Measurements from ENCODE around the gene MSI2. TPM values are rescaled to one million over a fixed set of nuclear protein-coding genes. Genes with fewer than 3 reads are reported as not detected.

Gene MSI2
- total RNA-seq, 1 donor from 2014 or later: 60.6 TPM

DNA sequence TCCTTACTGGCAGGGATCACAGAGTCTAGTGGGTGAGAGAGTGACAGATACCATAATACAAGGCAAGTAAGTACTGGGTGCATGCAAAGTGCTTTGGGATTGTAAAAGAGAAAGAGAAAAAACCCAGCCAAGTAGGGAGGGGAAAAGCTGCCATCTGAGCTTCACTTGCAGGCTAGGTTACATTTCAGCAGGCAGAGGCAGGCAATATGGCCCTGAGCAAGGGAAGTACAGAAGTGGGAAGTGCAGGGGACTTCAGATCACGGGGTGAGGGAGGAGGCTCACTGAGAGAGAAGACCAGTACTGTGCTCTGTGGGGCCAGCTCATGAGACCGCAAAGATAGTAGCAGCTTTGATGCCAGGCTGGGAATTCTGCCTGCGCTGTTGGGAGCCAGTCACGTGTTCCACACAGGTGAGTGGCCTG is 230.6 kb downstream of the MSI2 start:
- peaks cover 23% of the 10 kb centered on the region for H3K4me1 Mint-ChIP-seq (ENCODE audit: unreplicated experiment)
- H3K27me3 Mint-ChIP-seq (ENCODE audit: unreplicated experiment): peaks cover 11% of the 10 kb centered on the region
- no peaks in the 10 kb centered on the region for H3K9me3 Mint-ChIP-seq (ENCODE audit: unreplicated experiment)
- TF ChIP-seq, protein P1, sequence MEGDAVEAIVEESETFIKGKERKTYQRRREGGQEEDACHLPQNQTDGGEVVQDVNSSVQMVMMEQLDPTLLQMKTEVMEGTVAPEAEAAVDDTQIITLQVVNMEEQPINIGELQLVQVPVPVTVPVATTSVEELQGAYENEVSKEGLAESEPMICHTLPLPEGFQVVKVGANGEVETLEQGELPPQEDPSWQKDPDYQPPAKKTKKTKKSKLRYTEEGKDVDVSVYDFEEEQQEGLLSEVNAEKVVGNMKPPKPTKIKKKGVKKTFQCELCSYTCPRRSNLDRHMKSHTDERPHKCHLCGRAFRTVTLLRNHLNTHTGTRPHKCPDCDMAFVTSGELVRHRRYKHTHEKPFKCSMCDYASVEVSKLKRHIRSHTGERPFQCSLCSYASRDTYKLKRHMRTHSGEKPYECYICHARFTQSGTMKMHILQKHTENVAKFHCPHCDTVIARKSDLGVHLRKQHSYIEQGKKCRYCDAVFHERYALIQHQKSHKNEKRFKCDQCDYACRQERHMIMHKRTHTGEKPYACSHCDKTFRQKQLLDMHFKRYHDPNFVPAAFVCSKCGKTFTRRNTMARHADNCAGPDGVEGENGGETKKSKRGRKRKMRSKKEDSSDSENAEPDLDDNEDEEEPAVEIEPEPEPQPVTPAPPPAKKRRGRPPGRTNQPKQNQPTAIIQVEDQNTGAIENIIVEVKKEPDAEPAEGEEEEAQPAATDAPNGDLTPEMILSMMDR (IDR thresholded peaks at IDR 0.05; ENCODE audit: unreplicated experiment): no peak
- no peak for DNase-seq (ENCODE audit: low spot score)
- H3K4me3 Mint-ChIP-seq (ENCODE audit: unreplicated experiment): no peak overlapping the region
- peaks cover 3% of the 10 kb centered on the region for H3K36me3 Mint-ChIP-seq (ENCODE audit: low read depth, unreplicated experiment)
- H3K27ac Mint-ChIP-seq (ENCODE audit: unreplicated experiment): no peak overlapping the region

DNA sequence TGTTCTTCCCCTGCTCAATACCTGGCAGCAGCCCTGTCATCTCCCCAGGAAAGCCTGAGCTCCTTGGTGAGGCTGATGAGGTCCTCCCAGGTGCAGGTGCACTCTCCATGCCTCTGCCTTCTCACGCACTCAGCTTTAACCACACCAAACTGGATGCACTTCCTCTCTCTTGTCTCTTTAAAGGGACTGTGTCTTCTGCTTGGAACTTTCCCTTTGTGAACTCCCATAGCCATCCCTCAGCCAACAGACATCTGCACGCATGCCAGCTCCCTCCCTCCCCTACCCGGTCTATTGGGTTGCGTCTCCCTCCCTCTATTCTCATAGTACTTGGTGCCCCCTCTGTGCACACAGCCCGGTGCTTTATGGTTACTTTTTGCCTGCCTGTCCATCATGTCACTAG is 231.2 kb downstream of the MSI2 start:
- no peak overlapping the region for H3K27ac Mint-ChIP-seq (ENCODE audit: unreplicated experiment)
- H3K36me3 Mint-ChIP-seq (ENCODE audit: low read depth, unreplicated experiment): peaks cover 3% of the 10 kb centered on the region

DNA sequence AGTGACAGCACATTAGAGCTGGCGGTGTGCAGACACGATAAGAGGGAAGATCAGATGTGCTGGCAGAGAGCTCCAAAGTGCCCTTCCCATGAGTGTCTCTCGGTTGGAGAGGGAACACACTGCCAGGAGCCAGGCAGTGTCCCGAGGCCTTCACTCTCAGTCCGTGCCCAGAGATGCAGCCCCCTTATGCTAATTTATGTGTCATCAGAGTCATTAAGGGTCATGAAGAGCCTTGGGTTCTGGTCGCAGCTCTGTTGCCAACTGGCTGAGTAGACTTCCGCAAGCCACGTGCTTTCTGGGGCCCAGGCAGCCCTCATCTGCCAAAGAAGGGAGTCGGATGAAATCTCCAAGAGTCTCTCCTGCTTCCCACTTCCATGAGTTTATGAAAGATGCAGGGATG is 232.5 kb downstream of the MSI2 start:
- Mint-ChIP-seq H3K9me3 (ENCODE audit: unreplicated experiment) (no peaks in the 10 kb centered on the region), H3K27ac (ENCODE audit: unreplicated experiment) (no peak overlapping the region), H3K4me3 (ENCODE audit: unreplicated experiment) (no peak overlapping the region), H3K36me3 (ENCODE audit: low read depth, unreplicated experiment) (peaks cover 3% of the 10 kb centered on the region), H3K4me1 (ENCODE audit: unreplicated experiment) (peaks cover 23% of the 10 kb centered on the region), H3K27me3 (ENCODE audit: unreplicated experiment) (peaks cover 11% of the 10 kb centered on the region)
- TF ChIP-seq, protein P1 (IDR thresholded peaks at IDR 0.05; ENCODE audit: unreplicated experiment): no peak
- no peak for DNase-seq (ENCODE audit: low spot score)

More for the DNA sequence above, 231.2 kb downstream of the MSI2 start:
- peaks cover 23% of the 10 kb centered on the region for H3K4me1 Mint-ChIP-seq (ENCODE audit: unreplicated experiment)
- peaks cover 11% of the 10 kb centered on the region for H3K27me3 Mint-ChIP-seq (ENCODE audit: unreplicated experiment)
- TF ChIP-seq, protein P1 (IDR thresholded peaks at IDR 0.05; ENCODE audit: unreplicated experiment): no peak
- no peak for DNase-seq (ENCODE audit: low spot score)
- H3K4me3 Mint-ChIP-seq (ENCODE audit: unreplicated experiment): no peak overlapping the region
- no peaks in the 10 kb centered on the region for H3K9me3 Mint-ChIP-seq (ENCODE audit: unreplicated experiment)

DNA sequence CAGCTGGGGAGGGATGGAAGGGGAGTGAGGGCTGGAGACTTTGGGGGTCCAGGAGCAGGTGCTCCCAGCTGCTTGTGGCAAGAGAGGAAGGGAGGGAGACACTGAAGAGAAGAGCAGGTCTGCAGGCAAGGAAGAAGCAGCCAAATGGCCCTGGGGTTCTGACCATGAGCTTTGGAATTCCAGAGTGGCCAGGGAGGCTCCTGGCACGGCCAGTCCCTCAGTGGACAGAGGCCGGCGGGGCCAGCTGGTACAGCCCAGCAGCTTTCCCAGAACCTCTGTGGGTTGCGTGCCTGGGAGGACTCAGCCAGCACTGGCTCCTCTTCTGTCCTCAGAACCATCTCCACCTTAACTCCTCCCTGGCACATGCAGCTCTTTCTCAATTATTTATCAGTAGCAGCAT is 233.0 kb downstream of the MSI2 start:
- Mint-ChIP-seq H3K27ac (ENCODE audit: unreplicated experiment) (no peak overlapping the region), H3K4me3 (ENCODE audit: unreplicated experiment) (no peak overlapping the region), H3K27me3 (ENCODE audit: unreplicated experiment) (peaks cover 9% of the 10 kb centered on the region), H3K9me3 (ENCODE audit: unreplicated experiment) (no peaks in the 10 kb centered on the region), H3K4me1 (ENCODE audit: unreplicated experiment) (peaks cover 19% of the 10 kb centered on the region), H3K36me3 (ENCODE audit: low read depth, unreplicated experiment) (peaks cover 3% of the 10 kb centered on the region)
- TF ChIP-seq, protein P1 (IDR thresholded peaks at IDR 0.05; ENCODE audit: unreplicated experiment): no peak
- DNase-seq (ENCODE audit: low spot score): no peak

DNA sequence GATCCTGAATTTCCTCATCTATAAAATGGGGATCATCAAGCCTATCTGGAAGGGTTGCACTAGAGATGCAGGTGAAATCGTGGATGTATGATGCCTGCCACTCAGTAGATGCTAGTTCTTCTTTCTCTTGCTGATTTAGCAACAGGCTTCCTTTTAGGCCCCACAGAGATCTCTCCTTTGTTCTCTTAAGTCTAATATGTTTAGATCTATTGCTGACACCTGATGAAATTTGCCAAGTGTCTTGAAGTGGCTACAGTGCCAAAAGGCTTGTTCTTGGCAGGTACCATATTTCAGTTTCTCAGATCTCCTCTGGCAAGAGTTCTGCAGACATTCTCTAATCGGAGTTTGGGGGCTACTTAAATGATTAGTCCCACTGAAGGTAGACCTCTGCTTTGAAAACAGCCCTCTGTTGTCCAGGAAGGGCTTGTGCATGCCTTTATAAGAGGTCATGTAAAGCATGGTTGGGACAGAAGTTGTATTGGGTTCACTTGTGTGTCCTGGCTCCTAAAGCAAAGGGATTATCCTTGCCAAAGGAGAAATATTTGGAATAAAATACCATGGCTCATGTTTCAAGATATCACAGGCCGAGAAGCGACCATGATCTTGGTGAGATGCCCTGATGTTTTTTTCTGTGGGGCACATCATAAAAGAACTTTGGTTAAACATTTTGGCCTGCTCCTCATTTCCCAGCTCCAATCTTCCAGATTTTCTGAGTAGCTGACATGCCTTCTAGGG is 234.0 kb downstream of the MSI2 start:
- peaks cover 9% of the 10 kb centered on the region for H3K27me3 Mint-ChIP-seq (ENCODE audit: unreplicated experiment)
- no peak overlapping the region for H3K27ac Mint-ChIP-seq (ENCODE audit: unreplicated experiment)
- DNase-seq (ENCODE audit: low spot score): no peak
- H3K9me3 Mint-ChIP-seq (ENCODE audit: unreplicated experiment): no peaks in the 10 kb centered on the region
- H3K4me1 Mint-ChIP-seq (ENCODE audit: unreplicated experiment): peaks cover 11% of the 10 kb centered on the region
- peaks cover 3% of the 10 kb centered on the region for H3K36me3 Mint-ChIP-seq (ENCODE audit: low read depth, unreplicated experiment)
- no peak overlapping the region for H3K4me3 Mint-ChIP-seq (ENCODE audit: unreplicated experiment)
- TF ChIP-seq, protein P1 (IDR thresholded peaks at IDR 0.05; ENCODE audit: unreplicated experiment): no peak

All from endothelial cell (in vitro differentiated cells).